ENCODE measurements around the gene NAV1.

The NAV1 gene

GRCh38 chr1:201587729-201588128 is 48.8 kb downstream of the NAV1 start:
- no peak for DNase-seq (ENCODE audit: low read depth)

Data from stimulated activated CD8-positive, alpha-beta memory T cell treated with anti-CD3 and anti-CD28 coated beads, Interleukin-7, amount 100 ng/mL, for 24 hours (primary cell).